ENCODE measurements around the gene EARS2. TPM values are rescaled to one million over a fixed set of nuclear protein-coding genes. Genes with fewer than 3 reads are reported as not detected.
A peak's percentile ranks its signal among the peaks of the same experiment; 100 is the strongest.
"Not testable (repeated sequence)": the region's sequence is repeated elsewhere in the genome, so short reads cannot be mapped to it uniquely, and the experiment has no call there.

The EARS2 gene
- 14.4 TPM for total RNA-seq
- long read RNA-seq, transcript EARS2-201 (9 exons, 3,961 nt), result major isoform, 6 of 16 reads
- long read RNA-seq, partial matches to known transcripts, result 7 of 16 reads
- long read RNA-seq, other reads (novel, unspliced or antisense), result 1 of 16 reads

GRCh38 chr16:23556881-23557778 is at the start of gene EARS2, which contains the start of gene UBFD1:
EARS2 (minus strand) TSS chr16:23557350; CDS start chr16:23557343, 7 bp downstream.
UBFD1 (plus strand) TSS chr16:23557727; CDS start chr16:23557743, 16 bp downstream.
- peak; percentile 99 for DNase-seq (ENCODE audit: low spot score)

- DNase-seq (ENCODE audit: low spot score), result no peak
Measured at GRCh38 chr16:23597003-23597756, 40.0 kb upstream of the EARS2 start.

- peak; percentile 96 for DNase-seq (ENCODE audit: low spot score)
Measured at GRCh38 chr16:23595951-23596720, 39.0 kb upstream of the EARS2 start, which contains the start of gene NDUFAB1. NDUFAB1 (minus strand) TSS chr16:23596316; CDS start chr16:23596290, 26 bp downstream.

GRCh38 chr16:23595246-23595950 is 38.2 kb upstream of the EARS2 start:
- no peak for DNase-seq (ENCODE audit: low spot score)

- no peak for DNase-seq (ENCODE audit: low spot score)
Measured at GRCh38 chr16:23594186-23594585, 37.0 kb upstream of the EARS2 start.

GRCh38 chr16:23590181-23590580 is 33.0 kb upstream of the EARS2 start:
- DNase-seq (ENCODE audit: low spot score), result no peak

- no peak for DNase-seq (ENCODE audit: low spot score)
Measured at GRCh38 chr16:23587726-23588125, 30.6 kb upstream of the EARS2 start.

GRCh38 chr16:23584186-23585076 is 27.3 kb upstream of the EARS2 start:
- DNase-seq (ENCODE audit: low spot score), result no peak

GRCh38 chr16:23583271-23583670 is 26.1 kb upstream of the EARS2 start:
- not testable (repeated sequence) for DNase-seq (ENCODE audit: low spot score)

- no peak for DNase-seq (ENCODE audit: low spot score)
Measured at GRCh38 chr16:23581764-23582163, 24.6 kb upstream of the EARS2 start.

GRCh38 chr16:23580391-23580790 is 23.2 kb upstream of the EARS2 start:
- DNase-seq (ENCODE audit: low spot score), result no peak

GRCh38 chr16:23579371-23579770 is 22.2 kb upstream of the EARS2 start:
- no peak for DNase-seq (ENCODE audit: low spot score)

GRCh38 chr16:23578101-23578830 is 21.1 kb upstream of the EARS2 start:
- DNase-seq (ENCODE audit: low spot score), result no peak

- DNase-seq (ENCODE audit: low spot score), result no peak
Measured at GRCh38 chr16:23577493-23577892, 20.3 kb upstream of the EARS2 start.

- DNase-seq (ENCODE audit: low spot score), result no peak
Measured at GRCh38 chr16:23575834-23576233, 18.7 kb upstream of the EARS2 start.

- DNase-seq (ENCODE audit: low spot score), result no peak
Measured at GRCh38 chr16:23573817-23574216, 16.7 kb upstream of the EARS2 start.

GRCh38 chr16:23572394-23572793 is 15.2 kb upstream of the EARS2 start:
- DNase-seq (ENCODE audit: low spot score), result no peak

- no peak for DNase-seq (ENCODE audit: low spot score)
Measured at GRCh38 chr16:23571895-23572294, 14.7 kb upstream of the EARS2 start.
